GM21381 (cell line): ENCODE results near the gene ELANE.

Source experiments
- ATAC-seq: cut with Tn5 transposase; IDR thresholded peaks from one replicate; pipeline ENCODE4 v1.9.1; 2021; ENCODE audit warnings: mild to moderate bottlenecking, moderate library complexity; ENCODE audit not compliant: unreplicated experiment

ELANE gene

GRCh38 chr19:892894-893689, 41.0 kb downstream of the ELANE start, which contains the start of the genes MED16 and RNU6-9:
MED16 (minus strand) TSS chr19:893187; CDS start chr19:891131, 2,056 bp downstream.
RNU6-9 (plus strand) TSS chr19:893484.
- peak; percentile 85 for ATAC-seq

GRCh38 chr19:896434-896833, 44.3 kb downstream of the ELANE start:
- ATAC-seq, result no peak

GRCh38 chr19:896999-897398, 44.9 kb downstream of the ELANE start:
- no peak for ATAC-seq

- ATAC-seq, result no peak
These were observed 45.4 kb downstream of the ELANE start for GRCh38 chr19:897442-898039.

GRCh38 chr19:898663-899062, 46.6 kb downstream of the ELANE start:
- ATAC-seq, result no peak

GRCh38 chr19:899336-900042, 47.4 kb downstream of the ELANE start:
- no peak for ATAC-seq

GRCh38 chr19:900043-900301, 47.9 kb downstream of the ELANE start:
- ATAC-seq, result no peak

GRCh38 chr19:900302-901111, 48.4 kb downstream of the ELANE start:
- no peak for ATAC-seq

GRCh38 chr19:901216-902092, 49.4 kb downstream of the ELANE start:
- ATAC-seq, result no peak

GRCh38 chr19:902093-902370, 49.9 kb downstream of the ELANE start:
- ATAC-seq, result no peak

- ATAC-seq, result no peak
These were observed 50.5 kb downstream of the ELANE start for GRCh38 chr19:902446-903226.

- no peak for ATAC-seq
These were observed 51.2 kb downstream of the ELANE start for GRCh38 chr19:903266-903797.

GRCh38 chr19:904545-904944, 52.4 kb downstream of the ELANE start:
- no peak for ATAC-seq
